ENCODE measurements around the gene LAMB3.

Gene LAMB3

DNA sequence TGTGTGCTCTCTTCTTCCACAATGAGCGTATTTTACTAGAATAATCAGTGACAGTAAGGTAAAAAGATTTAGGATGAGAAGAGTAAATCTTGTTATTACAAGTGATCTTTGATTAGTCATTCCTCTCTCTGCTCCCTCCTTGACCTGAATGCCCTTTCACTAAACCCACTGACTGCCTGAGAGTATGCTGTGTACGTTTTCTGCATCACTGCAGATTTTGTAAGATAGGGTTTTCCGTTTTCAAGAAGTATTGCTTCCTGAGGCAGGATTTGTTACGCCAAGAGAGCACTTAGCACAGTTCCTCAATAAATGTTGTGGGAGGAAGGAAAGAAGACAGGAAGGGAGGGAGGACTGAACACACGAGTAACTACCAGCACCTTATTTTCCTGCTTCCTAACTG lies 7.7 kb upstream of the LAMB3 start:
- DNase-seq, result peak; percentile 33

DNA sequence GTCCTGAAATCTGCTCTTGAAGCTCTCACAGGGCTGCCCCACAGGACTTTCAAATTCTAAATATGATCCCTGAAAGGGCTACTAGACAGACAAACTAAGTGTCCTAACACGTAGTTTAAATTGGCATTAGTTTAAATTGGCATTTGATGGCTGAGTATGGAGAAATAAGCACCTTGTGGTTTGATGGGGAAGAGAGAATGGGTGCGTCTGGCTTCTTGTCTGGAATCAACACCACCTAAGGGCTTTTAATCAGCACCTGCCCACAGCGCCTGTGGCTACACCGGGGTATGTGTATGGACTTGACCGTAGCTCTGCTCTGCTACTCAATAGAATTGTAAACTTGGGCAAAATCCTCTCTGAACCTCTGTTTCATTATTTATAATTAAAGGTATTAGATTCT lies 5.7 kb upstream of the LAMB3 start:
- DNase-seq, result no peak

DNA sequence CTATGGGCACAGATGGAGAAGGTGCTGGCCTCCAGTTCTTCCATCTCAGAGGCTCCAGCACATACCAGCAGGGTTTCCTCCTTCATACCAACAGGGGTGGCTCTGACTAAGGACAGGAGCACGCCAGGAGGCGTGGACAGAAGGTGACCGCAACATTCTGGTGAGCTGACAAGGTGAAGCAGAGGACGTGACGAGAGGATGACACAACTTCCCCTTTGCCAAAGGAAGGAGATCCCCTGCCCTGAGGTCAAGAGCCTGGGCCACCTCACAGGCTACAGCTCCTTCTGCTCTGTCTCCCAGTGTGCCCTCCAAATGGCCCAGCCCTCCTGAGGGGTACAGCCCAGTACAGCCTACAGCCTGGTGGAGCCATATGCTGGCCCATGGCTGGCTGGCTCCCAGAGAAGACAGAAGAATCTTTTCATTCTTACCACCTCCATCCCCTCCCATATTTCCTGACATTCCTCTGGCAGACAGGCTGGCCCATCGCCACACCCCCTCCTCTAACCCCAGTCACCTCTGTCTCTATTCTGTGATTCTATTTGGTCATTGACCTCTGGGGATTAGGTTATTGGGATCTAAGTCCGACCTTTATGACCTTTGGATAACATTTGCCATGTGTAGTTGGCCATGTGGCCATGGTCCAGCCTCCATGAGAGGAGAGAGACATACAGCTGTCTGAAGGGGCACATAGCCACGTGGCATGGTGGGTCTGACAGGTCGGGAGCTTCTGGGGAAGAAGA lies 5.1 kb upstream of the LAMB3 start:
- no peak for DNase-seq

DNA sequence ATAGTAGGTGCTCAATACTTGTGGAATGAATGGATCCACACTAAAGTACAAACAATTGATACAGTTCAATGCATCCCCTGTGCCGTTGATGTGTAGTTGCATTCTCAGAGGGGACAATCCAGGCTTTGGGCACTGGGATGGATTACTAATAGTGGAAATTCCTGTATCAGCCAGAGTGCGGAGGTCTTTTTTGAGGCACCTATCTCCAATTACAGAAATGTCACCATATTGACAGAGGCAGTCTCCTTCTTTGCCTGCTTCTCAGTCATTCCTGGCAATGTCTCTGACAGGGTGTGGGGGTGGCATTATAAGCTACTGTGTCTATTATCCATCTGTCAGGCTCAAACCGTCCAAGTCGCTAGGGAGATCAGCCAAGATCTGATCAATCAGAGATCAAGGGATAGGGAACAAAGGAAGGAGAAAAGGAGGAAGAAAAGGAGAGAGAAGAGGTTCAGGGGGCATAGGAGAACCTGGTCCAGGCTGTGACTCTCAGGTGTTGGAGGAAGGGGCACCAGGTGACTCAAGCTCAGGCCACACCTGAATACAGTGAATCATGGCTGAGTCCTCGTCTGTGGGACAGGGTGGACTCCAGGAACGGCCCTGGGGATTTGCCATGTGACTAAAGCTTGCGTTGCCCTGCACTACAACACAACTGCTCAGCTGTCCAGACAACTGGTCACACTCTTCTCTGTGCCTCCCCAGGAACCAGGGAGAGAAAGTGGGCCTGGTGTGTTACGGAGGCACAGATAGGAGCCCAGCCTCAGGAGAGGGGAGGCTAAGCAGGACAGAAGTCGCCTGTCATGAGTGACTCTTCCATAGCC lies 3.4 kb upstream of the LAMB3 start:
- DNase-seq, result no peak

DNA sequence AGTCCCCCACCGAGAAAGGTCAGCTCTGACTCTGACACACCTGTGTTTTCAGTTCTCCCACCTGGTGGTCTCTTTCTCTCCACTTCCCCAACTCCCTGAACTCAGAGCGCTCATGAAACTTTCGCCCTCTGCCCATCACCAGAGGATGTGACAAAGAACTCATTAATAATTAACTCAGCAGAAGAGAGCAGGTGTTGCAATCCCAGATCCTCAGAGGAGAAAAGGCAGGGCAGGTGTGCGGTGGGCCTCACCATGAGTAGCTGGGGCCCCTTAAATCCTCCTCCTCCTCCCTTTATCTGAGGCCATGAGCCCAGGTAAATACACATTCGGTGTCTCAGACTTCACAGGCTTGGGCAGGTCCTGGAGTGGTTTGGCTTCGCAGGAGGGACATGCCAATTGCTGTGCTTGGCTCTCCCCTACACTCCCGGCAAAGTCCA lies 1.7 kb upstream of the LAMB3 start:
- peak; percentile 10 for DNase-seq

DNA sequence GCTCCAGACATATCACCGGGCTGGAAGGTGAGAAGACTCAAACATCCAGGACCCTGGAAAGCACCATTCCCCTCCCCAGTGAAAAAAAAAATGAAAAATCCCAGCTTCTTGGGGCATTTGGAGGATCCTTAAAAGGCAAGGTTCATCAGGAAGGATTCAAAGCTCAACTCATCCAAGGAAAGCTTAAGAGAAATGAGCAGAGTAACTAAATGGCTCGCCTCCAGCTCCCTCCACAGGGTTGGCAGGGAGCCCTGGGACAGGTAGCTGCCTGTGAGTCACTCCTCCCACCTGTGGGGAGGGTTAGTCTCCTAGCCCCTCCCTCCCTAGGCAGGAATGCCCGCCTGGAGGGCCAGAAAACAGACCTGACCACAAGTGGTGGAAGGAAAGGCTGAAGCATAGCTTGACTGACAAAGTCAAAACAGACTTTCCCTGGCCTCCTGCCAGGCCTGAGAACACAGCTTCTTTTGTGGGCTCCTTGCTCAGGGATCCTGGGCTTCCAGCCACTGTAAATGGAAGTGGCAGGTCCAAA lies 712 bp upstream of the LAMB3 start:
- DNase-seq, result peak; percentile 98

DNA sequence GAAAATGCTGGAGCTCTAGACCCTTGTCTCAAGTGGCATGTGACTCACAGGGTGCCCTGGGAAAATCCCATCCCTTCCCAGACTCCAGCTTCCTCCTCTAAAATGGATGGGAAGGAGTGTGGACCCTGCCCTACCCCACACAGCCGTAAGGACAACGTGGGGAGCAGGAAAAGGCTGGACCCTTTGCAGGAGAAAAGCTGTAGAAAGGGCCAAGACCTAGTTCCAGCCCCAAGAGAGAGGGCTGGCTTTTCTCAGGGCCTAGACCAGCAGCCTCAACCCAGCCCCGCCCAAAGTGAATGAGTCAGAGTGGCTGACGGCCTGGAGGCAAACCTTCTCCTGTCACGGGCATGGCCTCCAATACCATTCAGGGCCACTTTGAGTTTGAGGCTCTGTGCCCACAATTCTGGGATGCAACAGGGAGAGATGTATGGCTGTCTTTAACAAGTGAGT lies 1.1 kb downstream of the LAMB3 start:
- DNase-seq, result peak; percentile 14

DNA sequence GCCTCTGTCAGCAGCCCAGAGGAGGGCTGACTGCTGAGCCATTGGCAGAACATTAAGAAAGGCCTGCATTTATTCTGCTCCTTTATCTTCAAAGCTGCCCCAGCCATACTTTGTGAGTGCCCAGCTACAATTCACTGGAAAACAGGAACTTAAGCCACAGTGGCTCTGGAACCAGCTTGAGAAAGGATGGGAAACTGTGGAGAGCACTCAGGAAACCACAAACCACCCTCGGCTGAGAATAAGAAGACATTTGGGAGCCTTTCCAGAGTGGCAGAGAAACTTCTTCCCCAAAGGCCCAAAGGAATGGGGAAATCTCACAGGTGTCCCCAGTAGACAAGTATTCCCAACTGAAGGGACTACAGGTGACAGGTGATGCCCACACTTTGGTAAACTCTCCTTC lies 1.8 kb downstream of the LAMB3 start:
- peak; percentile 54 for DNase-seq

DNA sequence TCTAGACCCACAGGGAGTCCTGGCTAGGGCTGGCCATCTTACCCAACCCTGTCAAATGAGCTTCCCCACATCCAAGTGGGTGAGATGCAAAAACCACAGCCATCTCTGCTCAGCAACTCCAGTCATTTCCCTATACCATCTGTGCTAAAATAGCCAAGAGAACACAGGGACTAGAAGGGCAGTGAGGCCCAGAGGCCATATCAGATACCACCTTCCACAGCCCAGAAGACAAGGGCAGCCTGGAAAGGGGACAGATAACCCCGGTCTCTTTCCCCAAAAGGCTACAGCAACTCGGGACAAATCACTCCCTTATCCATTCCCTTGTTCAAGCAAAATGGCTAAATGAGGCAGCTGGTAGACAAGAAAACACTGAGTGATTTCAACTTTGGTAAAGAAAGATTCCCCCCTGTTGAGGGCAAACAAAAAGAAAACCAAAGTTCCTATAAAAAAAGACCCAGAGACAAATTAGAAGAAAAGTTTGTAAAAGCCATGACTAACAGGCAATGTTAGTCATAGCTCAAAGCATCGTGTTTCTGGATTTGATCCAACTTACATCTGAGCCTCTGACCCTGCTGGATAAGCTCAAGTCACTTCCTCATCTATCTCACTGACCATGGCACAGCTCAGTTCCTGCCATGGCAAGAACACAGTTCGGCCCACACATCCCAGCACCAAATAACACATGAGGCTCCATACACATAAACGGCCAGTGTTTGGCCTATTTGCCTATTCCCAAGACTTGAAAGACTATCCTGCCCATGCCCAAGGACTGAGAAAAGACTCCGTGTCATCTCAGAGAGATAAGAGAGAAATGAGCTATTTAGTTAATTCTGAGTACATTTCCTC lies 3.1 kb downstream of the LAMB3 start:
- DNase-seq, result no peak

DNA sequence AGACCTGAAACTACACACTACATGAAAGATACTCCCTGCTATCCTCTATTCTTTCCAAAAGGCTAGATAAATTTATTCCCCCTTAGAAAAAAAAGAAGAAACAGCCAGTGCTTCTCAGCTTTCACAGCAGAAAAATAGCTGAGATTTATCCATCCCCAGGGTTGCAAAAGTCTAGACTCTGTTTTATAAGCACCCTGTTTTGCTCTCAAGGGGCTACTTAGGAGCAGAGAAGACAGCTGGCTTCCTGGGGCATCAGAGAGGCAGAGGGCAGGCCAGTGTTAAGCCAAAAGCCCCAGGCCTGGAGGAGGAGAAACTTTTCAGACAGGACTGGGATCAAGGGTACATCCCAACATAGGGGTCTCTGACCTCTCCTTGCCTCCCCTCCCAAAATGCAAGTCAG lies 3.9 kb downstream of the LAMB3 start:
- no peak for DNase-seq

DNA sequence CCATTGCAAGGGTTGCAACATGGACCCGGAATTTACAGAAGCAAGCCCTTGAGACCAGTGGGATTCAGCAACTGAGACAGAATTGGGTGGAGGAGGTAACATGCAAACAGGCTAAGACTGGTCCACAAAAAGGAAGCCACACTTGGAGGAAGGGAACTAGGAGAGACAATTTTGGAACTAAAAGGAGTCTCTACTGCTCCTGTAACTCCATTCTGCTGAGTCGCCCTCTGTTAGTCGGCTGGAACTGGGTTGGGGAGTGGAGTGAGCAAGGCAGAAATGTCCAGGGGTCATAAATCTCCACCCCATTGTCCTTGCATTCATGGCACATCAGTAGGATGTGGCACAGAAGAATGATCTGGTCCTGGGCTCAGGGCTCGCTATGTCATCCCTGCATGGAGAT lies 5.1 kb downstream of the LAMB3 start:
- DNase-seq, result no peak

DNA sequence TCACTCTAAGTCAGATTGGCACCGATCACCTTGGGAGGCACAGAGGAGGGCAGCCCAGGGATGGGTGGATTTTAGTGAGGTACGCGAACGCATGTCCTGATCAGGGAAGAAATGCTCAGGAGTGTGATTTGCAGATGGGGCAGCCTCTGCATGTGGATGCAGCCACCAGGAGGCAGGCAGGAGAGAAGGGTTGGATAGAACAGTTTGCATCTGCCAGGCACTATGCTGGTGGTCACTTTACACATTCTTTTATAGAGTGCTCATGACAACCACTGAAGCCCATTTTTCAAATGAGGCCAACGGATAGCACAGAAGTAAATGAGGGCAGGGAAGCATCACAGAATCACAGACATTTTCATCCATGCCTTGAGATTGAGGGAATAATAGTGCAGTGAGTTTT lies 5.7 kb downstream of the LAMB3 start:
- DNase-seq, result no peak

DNA sequence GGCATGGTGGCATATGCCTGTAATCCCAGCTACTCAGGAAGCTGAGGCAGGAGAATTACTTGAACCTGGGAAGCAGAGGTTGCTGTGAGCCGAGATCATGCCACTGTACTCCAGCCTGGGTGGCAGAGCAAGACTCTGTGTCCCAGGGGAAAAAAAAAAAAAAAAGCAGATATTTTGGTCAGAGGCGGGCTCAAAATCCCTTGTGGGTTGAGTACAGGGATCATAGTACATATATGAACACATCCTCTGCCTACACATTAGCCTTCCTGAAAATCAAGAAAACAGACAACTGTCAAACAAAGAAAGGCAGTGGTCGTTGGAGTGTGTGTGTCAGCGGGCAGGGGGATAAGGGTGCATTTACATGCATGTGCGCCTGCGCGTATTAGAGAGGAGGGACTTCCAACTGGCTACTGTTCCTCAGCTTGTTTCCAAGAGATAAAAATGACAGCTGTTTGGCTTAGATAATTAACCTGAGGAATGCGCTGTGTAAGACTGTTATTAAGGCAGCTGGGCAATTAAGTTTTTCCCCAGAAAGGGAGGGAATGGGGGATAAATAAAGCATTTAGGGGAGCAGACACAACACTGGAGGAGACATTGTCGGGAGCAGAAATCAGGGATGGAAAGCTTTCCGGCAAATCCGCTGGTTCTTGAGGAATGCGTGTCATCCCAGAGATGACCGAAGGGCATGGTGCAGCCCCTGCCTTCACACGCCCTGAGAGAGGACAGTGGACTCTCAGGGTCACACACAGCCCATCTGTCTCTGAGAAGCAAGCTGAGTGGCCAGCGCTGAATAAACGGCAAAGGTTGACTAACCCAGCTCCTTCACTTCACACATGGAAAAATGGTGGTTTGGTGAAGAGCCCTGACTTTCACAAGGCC lies 6.4 kb downstream of the LAMB3 start:
- DNase-seq, result no peak

DNA sequence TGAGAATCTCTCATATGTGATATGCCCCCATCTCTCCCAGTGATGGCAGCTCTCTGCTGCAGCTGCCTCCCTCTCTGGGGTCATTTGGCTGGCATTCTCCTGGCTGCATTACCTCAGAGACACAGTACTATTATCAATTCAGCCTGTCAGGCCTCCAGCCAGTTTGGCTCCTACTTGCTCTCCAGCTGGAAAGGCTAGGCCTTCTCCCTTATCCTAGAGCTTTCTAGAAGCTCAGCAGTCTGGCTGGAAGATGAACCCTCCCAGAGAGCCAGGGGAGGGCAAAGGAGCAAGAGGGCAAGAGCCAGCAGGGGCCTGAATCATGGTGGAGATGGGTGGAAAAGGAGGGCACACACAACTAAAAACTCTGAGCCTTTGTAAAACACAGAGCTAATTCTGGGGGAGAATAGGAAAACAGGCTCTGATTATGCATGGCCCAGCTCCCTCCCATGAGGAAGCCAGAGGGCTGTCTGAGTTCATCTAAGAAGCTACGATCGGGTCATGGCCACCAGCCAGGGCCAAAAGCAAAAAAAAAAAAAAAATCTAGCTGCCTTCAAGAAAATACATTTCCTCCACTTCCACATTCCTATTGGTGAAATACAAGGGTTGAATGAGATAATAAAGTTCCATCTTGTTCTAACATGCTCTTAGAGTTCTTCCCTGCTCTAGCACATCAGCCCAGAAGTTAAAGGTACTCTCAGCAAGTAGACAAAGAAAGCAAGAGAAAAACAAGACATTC lies 8.8 kb downstream of the LAMB3 start:
- no peak for DNase-seq

DNA sequence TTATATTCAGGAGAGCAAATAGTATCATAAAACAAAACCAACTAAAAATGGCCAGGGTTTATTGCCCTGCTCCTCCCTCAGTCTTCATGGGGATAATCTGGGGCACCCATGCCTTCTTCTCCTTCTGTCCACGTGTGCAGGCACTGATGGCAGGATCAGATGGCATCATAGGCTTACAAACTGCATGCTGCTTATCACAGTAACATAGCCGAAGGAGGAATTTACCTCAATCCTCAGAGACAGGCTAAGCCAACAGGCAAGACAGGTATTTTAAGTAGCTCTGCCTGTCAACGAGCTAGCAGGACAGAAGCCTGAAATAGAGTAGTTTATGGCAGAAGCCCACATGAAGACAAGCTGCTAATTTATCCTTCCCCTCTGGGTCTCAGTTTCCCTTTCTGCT lies 9.4 kb downstream of the LAMB3 start:
- DNase-seq, result no peak

DNA sequence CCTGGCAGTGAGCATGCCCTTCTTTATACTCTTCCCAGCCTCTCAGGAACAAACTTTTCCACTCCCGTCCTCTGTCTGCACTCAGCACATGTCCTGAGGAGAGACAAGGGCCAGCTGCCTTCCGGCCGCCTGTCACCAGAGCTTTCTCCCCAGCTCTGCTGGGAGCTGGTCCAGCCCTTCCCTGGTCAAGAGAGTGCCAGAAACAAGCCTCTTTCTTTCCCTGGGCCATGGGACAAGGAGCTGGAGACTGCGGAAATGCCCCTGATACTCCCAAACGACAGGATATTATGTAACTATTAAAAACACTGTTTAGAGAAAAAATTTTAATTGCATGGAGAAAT lies 10.4 kb downstream of the LAMB3 start:
- DNase-seq, result no peak

DNA sequence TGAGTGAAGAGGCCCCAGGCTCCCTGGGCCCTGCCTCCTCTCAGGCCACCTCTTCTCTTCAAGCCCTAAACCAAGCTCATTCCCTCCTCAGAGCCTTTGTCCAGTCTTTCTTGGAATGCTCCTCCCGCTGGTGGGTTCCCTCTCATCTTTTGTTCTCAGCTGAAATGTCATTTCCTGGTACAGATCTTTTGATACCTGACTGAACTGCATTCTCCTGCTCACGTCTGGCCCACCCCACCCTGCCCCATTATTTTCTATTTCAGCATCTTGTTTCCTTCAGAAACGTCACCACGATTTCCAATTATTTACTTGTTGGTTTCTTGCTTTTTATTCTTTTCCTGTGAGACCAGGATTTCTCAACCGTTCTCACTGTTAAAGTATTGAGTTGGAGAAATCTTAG lies 16.4 kb downstream of the LAMB3 start:
- no peak for DNase-seq

DNA sequence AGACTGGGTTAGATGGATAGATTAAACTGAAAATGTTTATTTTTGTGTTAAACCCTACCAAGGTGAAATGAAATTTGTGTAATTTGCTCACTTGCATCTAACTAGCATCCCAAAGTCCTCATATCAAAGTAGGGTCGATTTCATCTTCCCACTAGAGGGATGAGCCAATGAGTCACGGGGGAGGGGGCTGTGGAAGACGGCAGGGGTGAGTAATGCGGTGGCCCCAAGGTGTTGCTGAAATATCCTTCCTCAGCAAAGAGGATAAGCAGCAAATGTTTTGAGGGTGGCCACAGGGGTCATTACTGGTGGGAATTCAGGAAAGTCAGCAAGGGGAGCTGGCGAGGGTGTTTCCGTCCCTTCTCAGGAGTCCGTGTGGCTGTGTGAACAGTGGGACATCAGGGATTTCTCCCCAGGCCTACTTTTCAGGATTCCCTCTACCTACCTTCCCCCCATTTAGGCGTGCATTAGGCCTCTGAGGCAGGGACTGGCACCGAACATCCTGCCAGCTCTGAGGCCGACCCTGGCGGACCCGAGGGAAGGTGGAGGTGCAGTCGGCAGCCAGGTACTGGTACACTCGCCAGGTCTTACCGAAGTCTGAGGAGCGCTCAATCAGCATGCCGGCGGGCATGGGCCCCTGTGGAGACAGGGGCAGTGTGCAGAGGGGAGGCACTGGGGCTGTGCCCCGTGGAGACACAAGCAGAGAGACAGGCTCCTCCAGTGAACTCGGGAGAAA lies 18.1 kb downstream of the LAMB3 start:
- no peak for DNase-seq

DNA sequence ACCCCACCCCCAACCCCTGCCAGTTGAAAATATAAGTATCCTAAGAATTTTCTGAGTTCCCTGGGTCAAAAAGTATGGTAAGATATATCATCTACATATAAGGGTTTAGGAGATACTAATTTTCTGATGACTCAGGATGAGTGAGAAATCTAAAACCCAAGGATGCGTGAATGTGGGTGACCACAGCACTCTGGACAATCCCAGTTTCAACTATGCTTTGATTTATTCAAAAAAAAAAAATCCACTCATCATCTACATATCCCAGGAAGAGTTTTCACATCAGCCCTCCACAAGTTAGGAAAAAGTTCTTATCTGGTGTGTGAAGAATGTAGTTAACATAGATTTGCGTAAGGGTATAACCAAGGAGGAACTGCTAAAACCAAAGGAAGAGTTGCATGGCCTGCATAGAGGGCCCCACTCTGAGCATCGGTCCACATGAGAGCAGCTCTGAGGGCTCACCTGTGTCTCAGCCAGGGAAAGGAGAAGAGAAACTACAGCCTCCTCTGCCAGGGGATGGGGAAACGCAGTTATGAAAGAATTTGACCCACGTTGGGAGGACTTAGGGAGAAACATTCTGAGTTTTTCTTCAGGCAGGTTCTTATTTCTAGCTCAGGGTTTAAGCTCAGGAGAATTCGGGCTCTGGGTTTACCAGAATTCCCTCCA lies 18.8 kb downstream of the LAMB3 start:
- DNase-seq, result no peak

Data from DMS79 treated with DMSO at 0.1 percent for 48 hours (cell line).